GM21825 (cell line): ENCODE measurements around the gene CD8A.

Source experiments
- ATAC-seq: cut with Tn5 transposase; IDR thresholded peaks from one replicate; pipeline ENCODE4 v1.9.1; 2021; ENCODE audit warnings: mild to moderate bottlenecking, moderate library complexity; ENCODE audit not compliant: unreplicated experiment

Gene CD8A

GRCh38 chr2:86781363-86781762 lies 9.3 kb downstream of the CD8A start:
- ATAC-seq = no peak

GRCh38 chr2:86779971-86780370 lies 10.7 kb downstream of the CD8A start:
- ATAC-seq = no peak

- ATAC-seq = no peak
These were observed 11.8 kb downstream of the CD8A start for GRCh38 chr2:86778957-86779356.

DNA sequence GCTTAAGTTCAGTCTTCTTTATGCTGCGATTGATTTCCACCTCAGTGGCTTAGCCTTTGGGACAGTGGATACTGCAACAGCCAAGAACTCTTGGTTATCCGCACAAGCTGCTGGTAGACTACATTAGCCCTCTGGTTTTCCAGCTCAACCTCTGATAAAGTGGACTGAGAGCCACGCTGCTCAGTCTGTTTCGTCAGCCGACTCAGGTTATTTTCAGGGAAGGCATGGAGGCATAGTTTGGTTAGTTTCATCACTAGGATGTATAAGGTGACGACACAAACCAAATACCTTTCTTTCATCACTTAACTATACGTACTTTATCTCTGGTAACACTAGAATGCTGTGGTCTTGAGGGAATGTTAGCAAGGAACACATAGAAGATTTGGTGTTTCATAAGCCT lies 14.2 kb downstream of the CD8A start:
- ATAC-seq = no peak

- ATAC-seq = no peak
These were observed 15.4 kb downstream of the CD8A start for GRCh38 chr2:86775338-86775737.

DNA sequence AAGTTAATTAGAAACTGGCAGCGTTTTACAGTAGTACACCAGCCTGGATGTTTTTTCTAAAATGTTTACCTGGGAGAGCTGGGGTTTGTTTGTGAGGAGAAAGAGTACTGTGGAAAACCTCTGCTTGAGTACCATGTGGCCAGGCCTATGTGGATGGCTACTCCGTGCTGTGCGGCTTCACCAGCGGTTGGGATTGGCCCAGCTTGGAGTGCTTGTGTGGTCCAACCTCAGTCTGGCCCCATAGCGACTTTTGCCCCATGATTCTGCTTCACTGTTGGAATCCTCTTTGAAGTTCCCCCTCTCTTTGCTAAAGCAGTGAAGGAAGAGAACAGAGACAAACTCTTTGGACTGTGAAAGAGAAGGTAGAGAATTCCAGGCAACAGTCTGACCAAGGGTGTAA lies 15.9 kb downstream of the CD8A start:
- no peak for ATAC-seq

DNA sequence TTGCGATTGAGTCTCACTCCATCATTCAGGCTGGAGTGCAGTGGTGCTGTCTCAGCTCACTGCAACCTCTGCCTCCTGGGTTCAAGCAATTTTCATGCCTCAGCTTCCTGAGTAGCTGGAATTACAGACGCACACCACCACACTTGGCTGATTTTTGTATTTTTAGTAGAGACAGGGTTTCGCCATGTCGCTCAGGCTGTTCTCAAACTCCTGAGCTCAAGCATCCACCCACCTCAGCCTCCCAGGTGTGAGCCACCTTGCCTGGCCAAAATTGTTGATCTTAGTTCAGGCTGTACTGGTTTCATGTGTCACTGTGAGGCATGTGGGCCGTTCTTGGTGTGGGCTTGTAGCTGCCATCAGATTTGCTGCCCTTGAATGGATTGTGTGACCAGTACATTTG lies 18.1 kb downstream of the CD8A start:
- ATAC-seq = no peak

- no peak for ATAC-seq
These were observed 19.9 kb downstream of the CD8A start for GRCh38 chr2:86770816-86771301.

DNA sequence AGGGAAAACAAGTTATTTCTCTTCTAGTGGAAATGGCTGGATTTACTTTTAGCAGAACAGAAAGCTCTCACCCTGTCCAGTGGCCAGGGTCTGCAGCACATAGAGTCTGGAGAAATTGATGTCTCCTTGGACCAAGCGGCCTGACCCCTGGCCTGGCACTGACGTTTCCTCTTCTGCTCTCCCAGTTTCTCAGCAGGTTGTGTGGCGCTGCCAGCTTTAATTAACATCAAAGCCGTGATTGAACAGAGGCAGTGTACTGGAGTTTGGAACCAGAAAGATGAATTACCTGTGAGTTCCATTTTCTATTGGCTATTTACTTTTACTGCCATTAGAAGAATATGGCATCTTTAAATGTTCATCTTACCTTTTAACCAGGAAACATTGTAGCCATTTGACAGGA lies 20.9 kb downstream of the CD8A start:
- no peak for ATAC-seq

- no peak for ATAC-seq
These were observed 22.3 kb downstream of the CD8A start for GRCh38 chr2:86768189-86768949.

DNA sequence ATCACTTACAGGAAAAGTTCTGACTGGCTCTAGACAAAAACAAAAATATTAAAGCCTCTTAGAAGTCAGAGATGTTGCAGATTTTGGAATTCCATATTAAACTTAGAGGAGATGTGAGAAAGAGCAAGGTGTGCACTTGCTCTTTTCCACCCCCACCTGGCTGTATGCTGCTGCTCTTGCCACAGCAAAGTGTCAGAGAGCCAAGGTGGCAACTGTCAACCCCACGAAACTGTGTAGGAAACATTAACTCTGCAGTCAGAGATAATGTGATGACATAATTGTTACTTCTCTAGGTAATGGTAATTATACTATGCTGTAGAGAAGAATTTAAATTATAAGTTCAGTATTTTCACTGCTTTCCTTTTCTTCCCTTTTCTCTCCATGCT lies 25.4 kb downstream of the CD8A start:
- no peak for ATAC-seq

DNA sequence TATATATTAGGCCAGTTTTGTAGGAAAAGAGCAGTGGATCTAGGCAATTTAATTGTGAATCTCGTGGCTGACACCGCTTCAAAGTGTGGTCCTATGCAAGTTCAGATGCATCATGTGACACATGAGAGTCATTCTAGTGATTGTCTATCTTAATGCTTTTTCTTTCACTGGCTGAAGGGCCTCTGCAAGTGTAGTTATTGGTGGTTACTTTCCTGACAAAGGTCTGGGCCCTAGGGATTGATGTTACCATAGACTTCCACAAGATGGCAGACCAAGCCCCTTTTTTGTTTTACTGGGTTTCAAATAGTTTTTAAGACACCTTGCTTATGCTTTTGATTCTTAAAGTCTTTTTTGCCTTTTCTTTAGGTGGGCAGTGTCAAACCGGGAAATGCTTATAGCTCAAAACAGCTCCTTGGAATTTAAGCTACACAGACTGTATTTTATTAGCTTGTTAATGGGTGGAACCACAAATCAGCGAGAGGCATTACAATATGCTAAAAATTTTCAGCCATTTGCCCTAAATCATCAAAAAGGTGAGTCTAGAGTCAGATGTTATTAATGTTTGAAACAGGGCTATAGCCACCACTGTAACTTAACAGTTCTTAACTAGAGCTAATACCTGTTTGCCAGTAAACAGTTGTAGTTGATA lies 25.9 kb downstream of the CD8A start:
- ATAC-seq = peak; percentile 61

- ATAC-seq = no peak
These were observed 30.3 kb downstream of the CD8A start for GRCh38 chr2:86760371-86760770.

- ATAC-seq = no peak
These were observed 32.3 kb downstream of the CD8A start for GRCh38 chr2:86758405-86758804.

DNA sequence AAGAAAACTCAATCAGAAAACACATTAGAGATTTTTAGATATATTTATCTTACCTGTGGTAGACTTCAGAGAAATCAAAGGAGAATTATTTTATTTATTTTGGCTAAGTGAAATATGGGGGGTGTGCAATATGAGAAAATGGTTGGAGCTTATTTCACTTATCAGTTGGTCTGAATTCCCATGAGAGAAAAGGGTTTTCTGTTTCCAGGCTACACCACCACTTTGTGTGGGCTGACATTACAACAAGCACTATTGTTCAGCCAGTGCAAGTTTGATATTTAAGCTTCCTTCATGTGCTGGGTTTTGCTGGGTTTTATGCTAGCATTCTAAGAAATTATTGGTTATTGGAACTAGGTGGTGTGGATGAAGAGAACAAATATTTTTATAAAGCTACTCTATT lies 37.1 kb downstream of the CD8A start:
- ATAC-seq = no peak

- ATAC-seq = no peak
These were observed 37.8 kb downstream of the CD8A start for GRCh38 chr2:86752934-86753333.

- no peak for ATAC-seq
These were observed 38.9 kb downstream of the CD8A start for GRCh38 chr2:86751778-86752177.

- no peak for ATAC-seq
These were observed 40.4 kb downstream of the CD8A start for GRCh38 chr2:86750240-86750839.

GRCh38 chr2:86747711-86748639 lies 42.7 kb downstream of the CD8A start:
- ATAC-seq = no peak

- no peak for ATAC-seq
These were observed 43.8 kb downstream of the CD8A start for GRCh38 chr2:86746939-86747338.

DNA sequence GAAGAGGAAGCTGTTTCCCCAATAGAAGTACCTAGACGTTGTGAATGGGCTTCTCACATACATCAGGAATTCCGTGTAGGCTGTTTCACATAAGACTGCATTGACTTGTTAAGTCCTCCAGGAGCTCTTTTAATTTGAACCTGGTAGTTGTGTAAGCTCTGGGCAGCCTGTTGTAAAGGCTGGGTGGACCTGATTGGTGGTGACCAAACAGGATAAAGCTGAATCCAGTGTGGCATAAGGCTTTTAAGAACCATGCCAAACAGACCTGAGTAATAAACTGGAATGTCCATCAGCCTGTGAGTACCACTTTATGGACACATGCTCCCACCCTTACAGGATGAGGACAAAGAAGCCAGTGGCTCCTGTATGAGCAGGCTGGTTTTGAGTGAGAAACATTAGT lies 46.6 kb downstream of the CD8A start:
- no peak for ATAC-seq
